Neuronal stem cell (in vitro differentiated cells): ENCODE data around the gene MRPS9.

Source experiments
- DNase-seq: peaks from one replicate; pipeline ENCODE4 v3.0.0-alpha.2; 2013; ENCODE audit warnings: low spot score
- H2AFZ ChIP-seq: one replicate; pipeline ENCODE4 v1.6.1; 2013; ENCODE audit warnings: mild to moderate bottlenecking, low read length, inconsistent platforms
- H2AK5ac ChIP-seq: 2 replicates; pipeline ENCODE4 v1.6.1; 2013; ENCODE audit warnings: low read depth, mild to moderate bottlenecking, inconsistent platforms, low read length, moderate library complexity, mixed read lengths
- H2BK120ac ChIP-seq: 2 replicates; pipeline ENCODE4 v1.6.1; 2013; ENCODE audit warnings: low read depth, mild to moderate bottlenecking, inconsistent platforms, low read length, moderate library complexity, mixed read lengths
- H2BK12ac ChIP-seq: one replicate; pipeline ENCODE4 v1.6.1; 2013; ENCODE audit warnings: low read length, inconsistent platforms
- H2BK15ac ChIP-seq: 2 replicates; pipeline ENCODE4 v1.6.1; 2013; ENCODE audit warnings: mild to moderate bottlenecking, low read length, inconsistent platforms, mixed read lengths
- H2BK5ac ChIP-seq: one replicate; pipeline ENCODE4 v1.6.1; 2013; ENCODE audit warnings: inconsistent platforms, mild to moderate bottlenecking, low read length, moderate library complexity
- H3K14ac ChIP-seq: one replicate; pipeline ENCODE4 v1.6.1; 2013; ENCODE audit warnings: low read length, inconsistent platforms
- H3K18ac ChIP-seq: 2 replicates; pipeline ENCODE4 v1.6.1; 2013; ENCODE audit warnings: low read length, inconsistent platforms
- H3K23ac ChIP-seq: 2 replicates; pipeline ENCODE4 v1.6.1; 2013; ENCODE audit warnings: low read depth, mild to moderate bottlenecking, mixed read lengths, low read length, inconsistent platforms; ENCODE audit not compliant: poor library complexity
- H3K27ac ChIP-seq: replicated peaks from 3 replicates; pipeline ENCODE4 v1.5.1; 2013; ENCODE audit warnings: low read length, inconsistent platforms
- H3K27me3 ChIP-seq, 3 experiments: 2 replicates each; pipeline ENCODE4 v1.6.1; 2013; ENCODE audit warnings: low read length in 3 of 3, mild to moderate bottlenecking in 2 of 3, inconsistent platforms in 1 of 3, low read depth in 1 of 3, mixed read lengths in 1 of 3, moderate library complexity in 1 of 3; ENCODE audit not compliant: control insufficient read depth in 3 of 3, insufficient read depth in 3 of 3
- H3K36me3 ChIP-seq, 2 donors: replicated peaks in 1 of 2; 2 replicates each; pipeline ENCODE4 v1.6.1; 2013; ENCODE audit warnings: low read length in 2 of 2; ENCODE audit not compliant: control insufficient read depth in 2 of 2, insufficient read depth in 2 of 2
- H3K4ac ChIP-seq: 2 replicates; pipeline ENCODE4 v1.6.1; 2013; ENCODE audit warnings: inconsistent platforms, mild to moderate bottlenecking, low read length, moderate library complexity
- H3K4me1 ChIP-seq, 2 donors: 1 replicate in 1 of 2; 2 replicates in 1 of 2; pipeline ENCODE4 v1.6.1; 2013; ENCODE audit warnings: low read length in 2 of 2, low read depth in 1 of 2; ENCODE audit not compliant: control insufficient read depth in 2 of 2, insufficient read depth in 1 of 2
- H3K4me2 ChIP-seq: one replicate; pipeline ENCODE4 v1.6.1; 2013; ENCODE audit warnings: mild to moderate bottlenecking, low read length, inconsistent platforms; ENCODE audit not compliant: insufficient read depth, poor library complexity, severe bottlenecking
- H3K4me3 ChIP-seq, 2 donors: 2 replicates each; pipeline ENCODE4 v1.5.1; 2013; ENCODE audit warnings: low read length in 2 of 2, mild to moderate bottlenecking in 2 of 2, inconsistent platforms in 1 of 2, moderate library complexity in 1 of 2
- H3K79me1 ChIP-seq: one replicate; pipeline ENCODE4 v1.6.1; 2013; ENCODE audit warnings: low read depth, mild to moderate bottlenecking, inconsistent platforms, low read length, moderate library complexity
- H3K9ac ChIP-seq: one replicate; pipeline ENCODE4 v1.6.1; 2013; ENCODE audit warnings: mild to moderate bottlenecking, low read depth, low read length, inconsistent platforms; ENCODE audit not compliant: poor library complexity
- H3K9me3 ChIP-seq, 2 donors: replicated peaks in 1 of 2; 2 replicates each; pipeline versions ENCODE3 to v1.6.1; 2013; ENCODE audit warnings: low read length in 2 of 2, mild to moderate bottlenecking in 2 of 2, inconsistent platforms in 1 of 2, low read depth in 1 of 2, mixed read lengths in 1 of 2, moderate library complexity in 1 of 2; ENCODE audit not compliant: control insufficient read depth in 2 of 2, insufficient read depth in 1 of 2
- H4K8ac ChIP-seq: one replicate; pipeline ENCODE4 v1.6.1; 2013; ENCODE audit warnings: low read depth, mild to moderate bottlenecking, inconsistent platforms, low read length, moderate library complexity
- H4K91ac ChIP-seq: one replicate; pipeline ENCODE4 v1.6.1; 2013; ENCODE audit warnings: low read length, low read depth, mild to moderate bottlenecking, inconsistent platforms; ENCODE audit not compliant: poor library complexity
- WGBS, 2 donors: extraction: QIAGEN DNeasy Blood & Tissue Kit; methylation state at CpG; one replicate each; pipeline ENCODE4 v1.1.7; 2013; ENCODE audit warnings: missing lambda C conversion rate in 2 of 2, mixed read lengths in 1 of 2; ENCODE audit not compliant: insufficient read length in 2 of 2, insufficient replicate concordance in 1 of 2; ENCODE audit errors: extremely low coverage in 2 of 2; 5-methylcytosine and 5-hydroxymethylcytosine counted together

The MRPS9 gene

GRCh38 chr2:105141099-105141614 is 103.3 kb downstream of the MRPS9 start:
- DNase-seq = no peak
- H2BK15ac ChIP-seq = no peak overlapping the region
- H3K4me2 ChIP-seq = no peak overlapping the region
- H4K8ac ChIP-seq = no peak overlapping the region
- peaks cover 0 to 30% (median 0%) of the 10 kb centered on the region in 3 experiments for H3K27me3 ChIP-seq
- H3K18ac ChIP-seq = no peak overlapping the region
- H3K4me3 ChIP-seq = no peak overlapping the region
- H3K9me3 ChIP-seq = no peaks in the 10 kb centered on the region
- H3K14ac ChIP-seq = no peak overlapping the region
- H3K27ac ChIP-seq = no peak overlapping the region
- H2BK120ac ChIP-seq = no peak overlapping the region
- H2AK5ac ChIP-seq = no peak overlapping the region
- no peak overlapping the region for H2BK12ac ChIP-seq
- no peak overlapping the region for H4K91ac ChIP-seq
- peaks cover 0 to 6% of the 10 kb centered on the region in 2 donors for H3K36me3 ChIP-seq
- H3K79me1 ChIP-seq = no peaks in the 10 kb centered on the region
- peak overlapping the region; percentile 60 for H2AFZ ChIP-seq
- H2BK5ac ChIP-seq = no peak overlapping the region
- peaks cover 2 to 9% of the 10 kb centered on the region in 2 donors for H3K4me1 ChIP-seq
- no CpG with 5 or more reads among the region's 4 CpGs for WGBS, 2 donors
- no peak overlapping the region for H3K9ac ChIP-seq
- H3K23ac ChIP-seq = no peak overlapping the region
- no peak overlapping the region for H3K4ac ChIP-seq

DNA sequence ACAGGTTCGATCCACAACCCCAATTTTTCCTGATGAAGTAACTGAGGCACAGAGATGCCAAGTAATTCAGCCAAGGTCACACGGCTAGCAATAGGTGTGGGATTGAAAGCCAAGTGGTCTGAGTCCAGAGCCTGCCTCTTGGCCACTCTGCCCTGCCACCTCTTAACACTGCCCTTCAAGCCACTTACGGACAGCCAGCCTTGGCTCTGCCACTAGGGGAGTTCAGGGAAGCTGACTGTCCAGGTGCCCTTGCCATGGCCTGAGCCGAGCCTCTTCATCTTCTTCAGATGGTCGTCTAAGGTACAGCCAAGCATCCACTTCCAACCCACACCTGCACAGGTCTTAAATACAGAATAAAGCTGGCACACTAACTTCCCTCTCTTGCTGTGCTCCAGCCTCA is 104.4 kb downstream of the MRPS9 start:
- DNase-seq = no peak
- Histone ChIP-seq H4K8ac (no peak overlapping the region), H3K4ac (no peak overlapping the region), H3K79me1 (no peaks in the 10 kb centered on the region), H3K9ac (no peak overlapping the region), H3K23ac (no peak overlapping the region), H3K4me3 (no peak overlapping the region), H3K18ac (no peak overlapping the region), H3K14ac (no peak overlapping the region), H2BK120ac (no peak overlapping the region), H2AK5ac (no peak overlapping the region), H4K91ac (no peak overlapping the region), H3K9me3 (no peaks in the 10 kb centered on the region), H3K4me1 (peaks cover 2 to 9% of the 10 kb centered on the region in 2 donors), H2BK12ac (no peak overlapping the region), H3K27ac (no peak overlapping the region), H2BK5ac (no peak overlapping the region), H3K27me3 (peaks cover 0 to 30% (median 0%) of the 10 kb centered on the region in 3 experiments), H3K4me2 (no peak overlapping the region), H2AFZ (no peak overlapping the region), H3K36me3 (peaks cover 0 to 6% of the 10 kb centered on the region in 2 donors), H2BK15ac (no peak overlapping the region)
- no CpG with 5 or more reads among the region's 5 CpGs for WGBS, 2 donors

GRCh38 chr2:105143094-105143466 is 105.2 kb downstream of the MRPS9 start:
- no peak overlapping the region for H3K27ac ChIP-seq

DNA sequence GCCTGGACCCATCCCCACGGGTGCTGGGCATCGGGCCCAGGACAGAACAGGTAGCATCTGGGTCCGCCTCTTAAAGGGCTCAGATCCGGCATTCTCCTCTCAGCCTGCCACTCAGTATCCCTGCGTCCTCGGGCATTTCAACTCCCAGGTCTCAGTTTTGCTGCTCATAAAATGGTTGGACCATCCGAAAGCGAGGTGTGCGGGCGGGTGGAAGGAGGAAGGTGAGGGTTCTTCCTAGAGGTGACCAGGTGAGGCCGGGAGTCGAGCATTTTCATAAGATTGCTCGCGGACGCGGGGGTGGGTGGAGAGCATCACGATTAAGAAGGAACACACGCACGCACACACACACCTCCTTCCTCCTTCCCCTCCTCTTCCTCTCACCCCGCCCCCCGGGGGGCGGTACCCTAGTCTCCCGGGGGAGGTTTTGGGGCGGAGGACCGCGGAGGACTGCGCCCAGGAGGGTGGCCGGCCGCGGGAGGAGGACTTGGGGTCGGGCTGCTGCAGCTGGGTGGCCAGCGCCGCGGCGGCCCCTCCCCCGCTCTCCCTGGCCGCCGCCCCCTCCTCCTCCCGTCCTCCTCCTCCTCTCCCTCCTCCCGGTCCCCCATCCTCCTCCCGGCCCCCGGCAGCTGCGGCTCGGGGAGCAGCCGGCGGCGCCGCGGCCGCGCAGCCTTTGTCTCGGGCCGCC is 105.7 kb downstream of the MRPS9 start:
- H3K27me3 ChIP-seq = peaks cover 0 to 22% (median 0%) of the 10 kb centered on the region in 3 experiments
- WGBS, 2 donors = no CpG with 5 or more reads among the region's 53 CpGs
- H3K9me3 ChIP-seq = no peaks in the 10 kb centered on the region

More at GRCh38 chr2:105143094-105143466, 105.2 kb downstream of the MRPS9 start:
- Histone ChIP-seq H3K27me3 (peaks cover 0 to 27% (median 0%) of the 10 kb centered on the region in 3 experiments), H3K4ac (no peak overlapping the region), H2AFZ (peak overlapping the region; percentile 95), H3K9ac (no peak overlapping the region), H2BK120ac (no peak overlapping the region), H2AK5ac (no peak overlapping the region), H3K4me3 (peak overlapping the region; percentile 77 to 95), H2BK5ac (no peak overlapping the region), H3K9me3 (no peaks in the 10 kb centered on the region), H4K8ac (no peak overlapping the region), H2BK15ac (no peak overlapping the region), H3K23ac (no peak overlapping the region), H3K4me2 (no peak overlapping the region), H4K91ac (no peak overlapping the region), H2BK12ac (no peak overlapping the region), H3K18ac (peak overlapping the region; percentile 50), H3K79me1 (no peaks in the 10 kb centered on the region), H3K36me3 (peaks cover 3 to 6% of the 10 kb centered on the region in 2 donors), H3K4me1 (peaks cover 2 to 9% of the 10 kb centered on the region in 2 donors), H3K14ac (no peak overlapping the region)
- no CpG with 5 or more reads among the region's 6 CpGs for WGBS, 2 donors
- no peak for DNase-seq

More for the DNA sequence above, 105.7 kb downstream of the MRPS9 start:
- Histone ChIP-seq H2AK5ac (no peak overlapping the region), H3K9ac (no peak overlapping the region), H3K18ac (peak overlapping the region; percentile 50), H3K4me3 (peak overlapping the region; percentile 77 to 95), H3K4ac (no peak overlapping the region), H4K91ac (no peak overlapping the region), H3K4me1 (peaks cover 2 to 9% of the 10 kb centered on the region in 2 donors), H2BK12ac (no peak overlapping the region), H2BK15ac (no peak overlapping the region), H4K8ac (no peak overlapping the region), H2BK5ac (no peak overlapping the region), H3K23ac (no peak overlapping the region), H3K36me3 (peaks cover 3 to 6% of the 10 kb centered on the region in 2 donors), H3K27ac (no peak overlapping the region), H3K4me2 (peak overlapping the region; percentile 70), H3K79me1 (no peaks in the 10 kb centered on the region), H2BK120ac (no peak overlapping the region), H3K14ac (no peak overlapping the region), H2AFZ (peak overlapping the region; percentile 95)
- peak; percentile 53 for DNase-seq
